Stimulated activated CD8-positive, alpha-beta memory T cell treated with anti-CD3 and anti-CD28 coated beads, Interleukin-7, amount 100 ng/mL, for 48 hours (primary cell): ENCODE data around the gene NAV1.

Source experiments
- DNase-seq, 2 donors: peaks; one replicate each; pipeline ENCODE4 v3.0.0-alpha.2; 2020; ENCODE audit warnings: low read depth in 1 of 2; ENCODE audit errors: extremely low read depth in 1 of 2

NAV1 gene

DNA sequence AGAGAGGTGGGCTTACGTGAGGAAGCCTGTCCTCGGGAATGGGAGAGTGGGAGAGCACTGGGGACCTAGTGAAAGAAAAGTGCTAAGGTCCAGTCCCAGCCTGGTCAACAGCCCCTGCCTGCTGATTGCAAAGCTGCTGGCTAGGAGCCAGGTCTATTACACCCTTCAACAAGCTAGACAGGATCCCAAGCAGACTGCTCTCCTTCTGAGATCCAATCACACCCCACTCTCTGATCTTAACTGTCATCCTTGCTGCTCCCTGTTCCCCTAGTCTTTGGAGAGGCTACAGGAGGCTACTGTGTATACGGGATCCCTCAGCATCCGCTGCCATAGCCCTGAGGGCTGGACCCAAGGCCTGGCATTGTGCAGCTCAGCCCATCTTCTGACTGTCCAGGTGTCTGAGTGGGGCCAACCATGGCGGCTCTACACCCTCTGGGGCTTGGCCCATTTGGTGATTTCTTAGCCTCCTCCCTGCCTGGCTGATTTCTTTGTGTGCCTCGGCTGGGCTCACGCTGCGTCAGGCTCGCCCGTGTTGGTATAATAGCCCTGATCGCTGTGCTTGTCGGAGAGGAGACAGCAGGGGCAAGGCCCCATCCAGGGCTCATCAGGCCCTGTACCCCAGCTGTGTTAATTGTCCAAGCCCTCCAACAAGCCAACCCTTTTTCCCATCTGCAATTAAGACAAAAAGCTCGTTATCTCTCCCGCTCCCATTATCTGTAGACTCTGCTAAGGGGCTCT, 43.9 kb downstream of the NAV1 start:
- DNase-seq = no peak

DNA sequence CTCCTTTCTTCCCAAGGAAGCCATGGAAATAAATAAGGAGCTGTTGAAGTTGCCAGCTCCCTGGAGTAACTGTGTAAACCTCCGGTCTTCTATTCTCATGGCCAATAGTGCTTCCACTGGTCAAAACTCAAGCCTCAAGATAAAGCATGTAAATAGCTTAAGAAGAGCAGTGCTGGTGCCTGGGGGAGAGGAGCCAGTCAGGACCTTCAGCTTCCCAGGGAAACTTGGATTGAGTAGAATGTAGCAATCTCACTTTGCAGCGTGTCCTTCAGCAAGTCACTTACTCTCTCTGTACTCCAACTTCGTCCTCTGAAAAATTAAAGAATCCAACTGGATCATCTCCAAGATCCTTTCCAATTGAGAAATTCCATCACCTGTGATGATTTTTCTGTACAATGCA, 44.7 kb downstream of the NAV1 start:
- no peak for DNase-seq

DNA sequence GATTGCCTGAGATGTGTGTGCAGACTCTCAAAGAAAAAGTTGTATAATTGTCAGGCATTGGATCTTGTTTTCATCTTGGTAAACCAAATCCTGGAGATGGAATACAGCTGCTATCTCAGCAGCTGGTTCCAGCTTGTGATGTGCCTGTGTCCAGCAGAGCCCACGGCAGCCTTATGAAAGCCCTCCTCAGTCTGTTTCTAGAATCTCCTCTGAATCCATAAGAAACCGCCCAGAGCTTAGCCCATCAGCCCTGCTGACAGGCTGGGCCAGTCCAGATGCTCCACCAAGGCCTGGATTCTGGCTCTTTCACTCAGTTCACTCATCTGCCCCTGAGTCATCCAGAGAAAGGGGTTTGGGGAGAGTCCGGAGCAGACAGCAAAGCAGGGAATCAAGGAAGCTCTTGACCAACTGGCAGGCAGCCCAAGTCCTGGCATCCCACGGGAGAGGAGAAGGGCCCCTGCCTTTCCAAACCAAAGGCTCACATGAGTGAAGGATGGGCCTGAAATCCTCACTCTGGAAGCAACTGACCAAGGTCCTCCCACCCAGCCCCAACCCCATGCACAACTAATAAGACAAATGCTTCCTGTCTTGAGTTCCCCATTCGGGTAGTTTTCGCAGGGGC, 45.7 kb downstream of the NAV1 start:
- no peak for DNase-seq

DNA sequence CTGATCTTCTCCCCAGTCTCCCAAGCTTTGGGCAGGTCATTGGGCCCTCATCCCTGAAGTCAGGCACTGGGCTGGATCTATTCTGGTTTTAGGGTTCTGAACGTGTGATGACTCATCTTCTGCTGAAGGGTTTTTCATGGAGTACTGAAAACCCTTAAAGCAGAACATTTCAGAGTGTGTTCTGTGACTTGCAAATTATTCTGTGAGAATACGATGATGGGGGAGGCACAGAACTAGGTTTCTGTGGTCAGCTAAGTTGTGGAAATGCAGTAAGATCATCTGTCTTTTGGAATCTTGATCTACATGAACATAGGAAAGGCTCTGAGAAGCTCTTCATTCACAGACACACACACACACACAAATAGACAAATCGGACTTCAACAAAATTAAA, 46.2 kb downstream of the NAV1 start:
- DNase-seq = no peak

DNA sequence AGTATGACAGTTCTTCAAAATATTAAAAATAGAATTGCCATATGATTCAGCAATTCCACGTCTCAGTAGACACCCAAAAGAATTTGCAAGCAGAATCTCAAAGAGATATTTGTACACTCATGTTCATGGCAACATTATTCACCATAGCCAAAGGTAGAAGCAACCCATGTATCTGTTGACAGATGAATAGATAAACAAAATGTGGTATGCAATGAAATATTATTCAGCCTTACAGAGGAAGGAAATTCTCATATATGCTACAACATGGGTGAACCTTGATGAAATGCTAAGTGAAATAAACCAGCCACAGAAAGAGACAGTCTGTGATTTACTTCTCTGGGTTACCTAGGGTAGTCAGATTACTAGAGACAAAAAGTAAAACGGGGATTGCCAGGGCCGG, 47.0 kb downstream of the NAV1 start:
- DNase-seq = no peak

DNA sequence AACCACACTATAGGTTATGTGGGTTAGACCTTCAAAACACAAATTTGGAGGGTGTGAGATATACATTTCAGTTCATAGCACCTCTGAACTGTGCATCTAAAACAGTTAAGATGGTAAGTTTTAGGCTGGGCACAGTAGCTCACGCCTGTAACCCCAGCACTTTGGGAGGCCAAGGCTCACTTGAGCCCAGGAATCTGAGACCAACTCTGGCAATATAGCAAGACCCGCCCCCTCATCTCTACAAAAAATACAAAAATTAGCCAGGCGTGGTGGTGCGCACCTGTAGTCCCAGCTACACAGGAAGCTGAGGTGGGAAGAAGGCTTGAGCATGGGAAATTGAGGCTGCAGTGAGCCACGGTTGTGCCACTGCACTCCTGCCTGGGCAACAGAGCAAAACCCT, 47.9 kb downstream of the NAV1 start:
- no peak for DNase-seq

DNA sequence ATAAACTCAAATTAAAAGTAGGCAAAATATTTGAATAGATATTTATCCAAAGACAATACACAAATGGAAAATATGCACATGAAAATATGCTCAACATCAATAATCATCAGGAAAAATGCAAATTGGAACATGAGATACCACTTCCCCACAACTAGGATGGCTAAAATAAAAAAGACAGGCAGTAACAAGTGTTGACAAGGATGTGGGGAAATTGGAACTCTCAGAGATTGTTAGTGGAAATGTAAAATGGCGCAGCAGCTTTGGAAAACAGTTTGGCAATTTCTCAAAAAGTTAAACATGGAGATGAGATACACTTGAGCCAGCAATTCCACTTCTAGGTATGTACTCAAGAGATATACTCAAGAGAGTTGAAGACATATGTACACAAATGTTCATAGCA, 48.8 kb downstream of the NAV1 start:
- DNase-seq = no peak
